OCI-LY1 (cell line): ENCODE data around the gene RFC2.
"Not testable (repeated sequence)": the region's sequence is repeated elsewhere in the genome, so short reads cannot be mapped to it uniquely, and the experiment has no call there.

Source experiments
- H2AFZ ChIP-seq: fragments of 200-600 bp; sonication (generic), shearing (Covaris generic); 2 replicates; pipeline ENCODE4 v1.6.0; 2014; ENCODE audit warnings: antibody characterized with exemption, mild to moderate bottlenecking, low read length
- H3F3A ChIP-seq: fragments of 200-600 bp; sonication (generic), shearing (Covaris generic); 2 replicates; pipeline ENCODE4 v1.6.0; 2014; ENCODE audit warnings: mild to moderate bottlenecking, antibody characterized with exemption, low read length, moderate library complexity; ENCODE audit not compliant: insufficient read depth
- H3K27ac ChIP-seq: fragments of 200-600 bp; sonication (generic); 2 replicates; pipeline ENCODE4 v1.5.1; 2014; ENCODE audit warnings: low read length, mixed run types, mild to moderate bottlenecking, low read depth; ENCODE audit not compliant: poor library complexity, severe bottlenecking
- H3K27me3 ChIP-seq: fragments of 200-600 bp; sonication (generic); 2 replicates; pipeline ENCODE4 v1.6.0; 2014; ENCODE audit warnings: antibody characterized with exemption, mild to moderate bottlenecking, low read length, moderate library complexity; ENCODE audit not compliant: insufficient read depth
- H3K36me3 ChIP-seq: fragments of 200-600 bp; sonication (generic); 2 replicates; pipeline ENCODE4 v1.6.1; 2014; ENCODE audit warnings: mild to moderate bottlenecking, antibody characterized with exemption, low read length, moderate library complexity, mixed read lengths; ENCODE audit not compliant: insufficient read depth
- H3K4me1 ChIP-seq: fragments of 200-600 bp; sonication (generic); 2 replicates; pipeline ENCODE4 v1.5.1; 2014; ENCODE audit warnings: mild to moderate bottlenecking, low read length, moderate library complexity; ENCODE audit not compliant: insufficient read depth, severe bottlenecking
- H3K4me2 ChIP-seq: fragments of 200-600 bp; sonication (generic), shearing (Covaris generic); 2 replicates; pipeline ENCODE4 v1.6.1; 2014; ENCODE audit warnings: low read length
- H3K4me3 ChIP-seq: fragments of 200-600 bp; sonication (generic); 2 replicates; pipeline ENCODE4 v1.5.1; 2014; ENCODE audit warnings: low read length, low read depth, mild to moderate bottlenecking, mixed read lengths; ENCODE audit not compliant: poor library complexity, severe bottlenecking
- H3K79me2 ChIP-seq: fragments of 200-600 bp; shearing (Covaris generic); 2 replicates; pipeline ENCODE4 v1.6.1; 2016; ENCODE audit warnings: mixed run types, low read length, mixed read lengths; ENCODE audit not compliant: insufficient read depth
- H3K9ac ChIP-seq: fragments of 200-600 bp; sonication (generic), shearing (Covaris generic); 2 replicates; pipeline ENCODE4 v1.6.1; 2014; ENCODE audit warnings: mild to moderate bottlenecking, low read length, mixed read lengths
- H3K9me2 ChIP-seq: fragments of 200-600 bp; sonication (generic), shearing (Covaris generic); 2 replicates; pipeline ENCODE4 v1.6.1; 2014; ENCODE audit warnings: low read depth, mild to moderate bottlenecking, low read length, mixed read lengths
- H3K9me3 ChIP-seq: fragments of 200-600 bp; shearing (Covaris generic); 2 replicates; pipeline ENCODE4 v1.6.1; 2014; ENCODE audit warnings: low read length, mixed read lengths
- H4K20me1 ChIP-seq: fragments of 200-600 bp; sonication (generic), shearing (Covaris generic); 2 replicates; pipeline ENCODE4 v1.6.0; 2016; ENCODE audit warnings: mild to moderate bottlenecking, low read length; ENCODE audit not compliant: insufficient read depth
- CTCF ChIP-seq: fragments of 200-600 bp; sonication (generic), shearing (Covaris generic); IDR thresholded peaks from 2 replicates; pipeline ENCODE4 v1.5.1; 2017; ENCODE audit warnings: mild to moderate bottlenecking, antibody characterized with exemption, low read length, moderate library complexity, mixed read lengths
- EZH2 ChIP-seq: fragments of 200-600 bp; sonication (generic), shearing (Covaris generic); IDR thresholded peaks from 2 replicates; pipeline ENCODE4 v1.8.0; 2017; ENCODE audit warnings: borderline replicate concordance, mixed run types, mild to moderate bottlenecking, antibody characterized with exemption, low read length, moderate library complexity, mixed read lengths

The RFC2 gene

DNA sequence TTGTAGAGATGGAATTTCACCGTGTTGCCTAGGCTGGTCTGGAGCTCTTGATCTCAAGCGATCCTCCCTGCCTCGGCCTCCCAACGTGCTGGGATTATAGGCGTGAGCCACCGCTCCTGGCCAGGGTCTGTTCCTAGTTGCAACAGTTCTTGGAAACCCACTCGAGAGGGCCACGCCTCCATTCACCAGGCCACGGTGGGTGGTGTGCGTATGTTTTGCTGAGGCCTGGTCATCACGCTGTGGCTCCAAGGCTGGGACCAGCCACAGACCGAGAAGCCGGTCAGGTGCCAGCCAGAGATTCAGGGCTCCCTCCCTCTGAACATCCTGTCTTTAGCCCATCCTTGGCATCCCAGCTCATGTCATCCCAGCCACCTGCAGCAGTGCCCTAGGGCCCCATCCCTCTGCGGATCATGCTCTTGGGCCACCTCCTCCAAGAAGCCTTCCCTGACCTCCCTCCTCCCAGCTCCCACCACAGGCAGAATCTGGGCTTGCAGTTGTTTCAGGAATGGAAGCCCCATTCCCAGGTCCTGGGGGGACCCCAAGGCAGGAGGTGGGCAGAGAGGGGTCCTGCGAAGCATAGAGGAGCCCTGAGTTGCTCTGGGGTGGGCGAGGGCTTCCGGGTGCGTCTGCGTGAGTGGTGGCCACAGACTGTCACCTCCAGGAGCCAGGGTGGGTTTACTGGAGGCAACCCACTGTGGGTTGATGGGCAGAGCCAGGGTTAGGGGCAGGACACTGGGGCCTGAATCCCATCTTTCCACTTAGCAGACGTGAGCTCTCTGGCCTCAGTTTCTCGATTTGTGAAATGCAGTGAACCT is 39.2 kb downstream of the RFC2 start:
- Histone ChIP-seq H3K4me3 (no peak overlapping the region), H3K9me2 (no peaks in the 10 kb centered on the region), H3F3A (no peaks in the 10 kb centered on the region), H3K79me2 (no peaks in the 10 kb centered on the region), H3K4me1 (peaks cover 44% of the 10 kb centered on the region), H3K4me2 (no peak overlapping the region), H4K20me1 (no peaks in the 10 kb centered on the region), H3K9ac (no peak overlapping the region), H3K27ac (no peak overlapping the region), H3K36me3 (0 out of 2 replicates have a peak, but pooled peaks cover 9% of the 10 kb centered on the region), H2AFZ (no peak overlapping the region), H3K9me3 (no peaks in the 10 kb centered on the region), H3K27me3 (no peaks in the 10 kb centered on the region)
- TF ChIP-seq CTCF = no peak
- no peak for TF ChIP-seq EZH2

- no peak overlapping the region for H2AFZ ChIP-seq
- no peak overlapping the region for H3K9ac ChIP-seq
- H3K27me3 ChIP-seq = no peaks in the 10 kb centered on the region
- H3K9me2 ChIP-seq = no peaks in the 10 kb centered on the region
- H3K4me3 ChIP-seq = no peak overlapping the region
- no peak overlapping the region for H3K27ac ChIP-seq
- no peak overlapping the region; the same call in 1 of the 2 replicates for H3K4me2 ChIP-seq
- peaks cover 50% of the 10 kb centered on the region for H3K4me1 ChIP-seq
- no peaks in the 10 kb centered on the region for H3K79me2 ChIP-seq
- H3K36me3 ChIP-seq = no peaks in the 10 kb centered on the region
- no peaks in the 10 kb centered on the region for H3K9me3 ChIP-seq
- no peaks in the 10 kb centered on the region for H4K20me1 ChIP-seq
- no peaks in the 10 kb centered on the region for H3F3A ChIP-seq
- TF ChIP-seq EZH2 (no peak), CTCF (no peak)
Observed at GRCh38 chr7:74212661-74213060, 41.5 kb downstream of the RFC2 start.

DNA sequence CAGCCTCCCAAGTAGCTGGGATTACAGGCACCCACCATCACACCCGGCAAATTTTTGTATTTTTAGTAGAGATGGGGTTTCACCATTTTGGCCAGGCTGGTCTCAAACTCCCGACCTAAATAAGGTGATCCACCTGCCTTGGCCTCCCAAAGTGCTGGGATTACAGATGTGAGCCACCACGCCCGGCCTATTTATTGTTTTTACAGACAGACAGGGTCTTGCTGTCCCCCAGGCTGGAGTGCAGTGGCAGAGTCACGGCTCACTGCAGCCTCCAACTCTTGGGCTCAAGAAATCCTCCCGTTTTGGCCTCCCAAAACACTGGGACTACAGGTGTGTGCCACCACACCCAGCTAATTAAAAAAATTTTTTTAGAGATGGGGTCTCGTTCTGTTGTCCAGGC is 46.0 kb downstream of the RFC2 start:
- H3K9ac ChIP-seq, H3K9me2 ChIP-seq, H3K36me3 ChIP-seq, H2AFZ ChIP-seq, H3K79me2 ChIP-seq, H3F3A ChIP-seq, H4K20me1 ChIP-seq, H3K27me3 ChIP-seq, H3K4me2 ChIP-seq, H3K4me3 ChIP-seq, H3K27ac ChIP-seq, H3K9me3 ChIP-seq: not testable (repeated sequence)
- H3K4me1 ChIP-seq = peaks cover 21% of the 10 kb centered on the region

DNA sequence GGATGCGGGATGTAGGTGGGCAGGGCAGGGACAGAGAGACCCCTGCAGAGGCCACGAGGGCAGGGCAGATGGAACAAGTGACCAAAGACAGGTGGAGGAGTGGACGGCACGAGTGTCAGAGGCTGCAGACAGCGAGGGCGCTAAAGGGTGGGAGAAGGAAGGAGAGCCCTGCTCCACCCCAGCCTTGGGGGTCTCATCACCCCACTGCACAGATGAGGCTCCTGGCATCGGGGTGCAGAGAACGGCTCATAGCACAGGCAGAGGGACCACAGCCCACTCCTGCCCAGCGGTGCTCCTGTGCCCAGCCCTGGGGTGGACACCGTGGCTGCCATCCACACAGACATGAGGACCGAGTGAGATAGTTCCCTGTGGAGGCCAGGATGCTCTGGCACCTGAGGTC is 46.6 kb downstream of the RFC2 start:
- no peaks in the 10 kb centered on the region for H3K9me3 ChIP-seq
- H2AFZ ChIP-seq = no peak overlapping the region
- no peak overlapping the region for H3K4me3 ChIP-seq
- no peak for TF ChIP-seq EZH2
- no peak for TF ChIP-seq CTCF
- H3F3A ChIP-seq = no peaks in the 10 kb centered on the region
- H3K27ac ChIP-seq = no peak overlapping the region
- H3K9ac ChIP-seq = no peak overlapping the region
- no peaks in the 10 kb centered on the region for H3K9me2 ChIP-seq
- H3K36me3 ChIP-seq = no peaks in the 10 kb centered on the region
- H3K27me3 ChIP-seq = no peaks in the 10 kb centered on the region
- no peak overlapping the region for H3K4me2 ChIP-seq
- H3K4me1 ChIP-seq = peaks cover 21% of the 10 kb centered on the region
- no peaks in the 10 kb centered on the region for H4K20me1 ChIP-seq
- H3K79me2 ChIP-seq = no peaks in the 10 kb centered on the region
